Liver (tissue), 3 donors: ENCODE measurements around the gene MAG.

Experiments
- ATF3 ChIP-seq: IDR thresholded peaks from 2 replicates; pipeline ENCODE4 v1.6.1; 2016; ENCODE audit warnings: antibody characterized with exemption
- CTCF ChIP-seq: fragments of 150-350 bp; IDR thresholded peaks from 2 replicates; pipeline ENCODE4 v1.5.1; 2017; ENCODE audit warnings: improper control_type of control experiment, low read depth, low read length; ENCODE audit not compliant: missing input control
- MAX ChIP-seq: IDR thresholded peaks from 2 replicates; pipeline ENCODE4 v1.6.1; 2016; ENCODE audit warnings: antibody characterized with exemption
- RAD21 ChIP-seq, 2 donors: IDR thresholded peaks; 2 replicates each; pipeline ENCODE4 v1.6.1; 2016; ENCODE audit warnings: antibody characterized with exemption in 2 of 2, mild to moderate bottlenecking in 2 of 2
- REST ChIP-seq: IDR thresholded peaks from 2 replicates; pipeline ENCODE4 v1.6.1; 2016; ENCODE audit warnings: antibody characterized with exemption, mild to moderate bottlenecking
- TAF1 ChIP-seq: conservative IDR thresholded peaks from 2 replicates; pipeline ENCODE4 v1.6.1; 2016; ENCODE audit warnings: antibody characterized with exemption, mild to moderate bottlenecking
- YY1 ChIP-seq: IDR thresholded peaks from 2 replicates; pipeline ENCODE4 v1.6.1; 2016; ENCODE audit warnings: antibody characterized with exemption, mild to moderate bottlenecking
- ZBTB33 ChIP-seq: IDR thresholded peaks from 2 replicates; pipeline ENCODE4 v1.6.1; 2016; ENCODE audit warnings: antibody characterized with exemption
- donor health status: healthy.
- donor health status: healthy.

GRCh38 chr19:35279374-35279773 is 12.6 kb upstream of the MAG start:
- TF ChIP-seq CTCF (no peak), RAD21 (IDR thresholded peaks at IDR 0.05) (no peak), ATF3 (no peak), ZBTB33 (no peak), MAX (no peak), REST (no peak), YY1 (no peak), TAF1 (no peak)
